Gastroesophageal sphincter (tissue), 3 donors: Measurements from ENCODE around the gene MPP2.
A peak's percentile ranks its signal among the peaks of the same experiment; 100 is the strongest.

Experiments
- POLR2A ChIP-seq, 2 donors: fragments of 450-650 bp; IDR thresholded peaks; one replicate each; pipeline ENCODE4 v1.6.1; 2017; ENCODE audit warnings: antibody characterized with exemption in 2 of 2, mild to moderate bottlenecking in 2 of 2, moderate library complexity in 1 of 2
- TF ChIP-seq, protein P1 (sequence below), 4 experiments: fragments of 200-600 bp in 2 of 4; fragments of 450-650 bp in 2 of 4; sonication (generic) in 1 of 4; IDR thresholded peaks; one replicate each; pipeline ENCODE4 v1.5.1; 2017 to 2019; ENCODE audit warnings: antibody characterized with exemption in 4 of 4, mild to moderate bottlenecking in 2 of 4, moderate library complexity in 2 of 4

DNA sequence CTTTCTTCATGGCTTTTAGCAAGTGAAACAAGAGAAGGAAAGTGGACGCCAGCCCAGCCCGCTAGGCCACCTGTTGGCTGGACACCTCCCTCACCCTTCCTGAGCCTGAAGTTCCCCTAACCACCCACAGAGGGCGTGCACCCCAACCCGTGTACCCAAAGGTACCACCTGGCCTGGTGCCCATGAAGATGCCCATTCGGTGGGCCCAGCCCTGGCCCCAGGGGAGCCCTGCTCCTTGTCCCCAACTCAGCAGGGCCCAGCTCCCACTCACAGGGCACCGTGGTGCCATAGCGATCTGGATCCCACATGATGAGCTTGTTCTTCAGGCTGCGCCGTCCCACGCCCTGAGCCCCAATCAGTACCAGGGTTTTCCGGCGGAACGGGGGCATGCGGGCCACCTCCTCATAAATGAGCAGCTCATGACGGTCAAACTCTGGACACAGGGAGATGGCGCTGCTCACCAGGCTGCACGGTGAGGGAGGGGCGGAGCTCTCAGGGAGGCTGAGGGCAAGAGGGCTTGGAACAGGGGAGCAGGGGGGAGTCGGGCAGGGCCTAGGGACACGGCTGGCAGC is 26.8 kb downstream of the MPP2 start:
- TF ChIP-seq POLR2A (IDR thresholded peaks at IDR 0.05) = no peak
- TF ChIP-seq, protein P1, sequence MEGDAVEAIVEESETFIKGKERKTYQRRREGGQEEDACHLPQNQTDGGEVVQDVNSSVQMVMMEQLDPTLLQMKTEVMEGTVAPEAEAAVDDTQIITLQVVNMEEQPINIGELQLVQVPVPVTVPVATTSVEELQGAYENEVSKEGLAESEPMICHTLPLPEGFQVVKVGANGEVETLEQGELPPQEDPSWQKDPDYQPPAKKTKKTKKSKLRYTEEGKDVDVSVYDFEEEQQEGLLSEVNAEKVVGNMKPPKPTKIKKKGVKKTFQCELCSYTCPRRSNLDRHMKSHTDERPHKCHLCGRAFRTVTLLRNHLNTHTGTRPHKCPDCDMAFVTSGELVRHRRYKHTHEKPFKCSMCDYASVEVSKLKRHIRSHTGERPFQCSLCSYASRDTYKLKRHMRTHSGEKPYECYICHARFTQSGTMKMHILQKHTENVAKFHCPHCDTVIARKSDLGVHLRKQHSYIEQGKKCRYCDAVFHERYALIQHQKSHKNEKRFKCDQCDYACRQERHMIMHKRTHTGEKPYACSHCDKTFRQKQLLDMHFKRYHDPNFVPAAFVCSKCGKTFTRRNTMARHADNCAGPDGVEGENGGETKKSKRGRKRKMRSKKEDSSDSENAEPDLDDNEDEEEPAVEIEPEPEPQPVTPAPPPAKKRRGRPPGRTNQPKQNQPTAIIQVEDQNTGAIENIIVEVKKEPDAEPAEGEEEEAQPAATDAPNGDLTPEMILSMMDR (IDR thresholded peaks at IDR 0.05) = peak; percentile 25 to 64 (median 44)
